Hematopoietic multipotent progenitor cell treated with erythropoietin and hydrocortisone succinate and interleukin-3 and kit ligand, for 4 days (in vitro differentiated cells): ENCODE data around the gene MAP3K4.
"Not testable (repeated sequence)": the region's sequence is repeated elsewhere in the genome, so short reads cannot be mapped to it uniquely, and the experiment has no call there.

Source experiments
- DNase-seq: peaks from one replicate; pipeline ENCODE4 v3.0.0-alpha.2; 2015

Gene MAP3K4

DNA sequence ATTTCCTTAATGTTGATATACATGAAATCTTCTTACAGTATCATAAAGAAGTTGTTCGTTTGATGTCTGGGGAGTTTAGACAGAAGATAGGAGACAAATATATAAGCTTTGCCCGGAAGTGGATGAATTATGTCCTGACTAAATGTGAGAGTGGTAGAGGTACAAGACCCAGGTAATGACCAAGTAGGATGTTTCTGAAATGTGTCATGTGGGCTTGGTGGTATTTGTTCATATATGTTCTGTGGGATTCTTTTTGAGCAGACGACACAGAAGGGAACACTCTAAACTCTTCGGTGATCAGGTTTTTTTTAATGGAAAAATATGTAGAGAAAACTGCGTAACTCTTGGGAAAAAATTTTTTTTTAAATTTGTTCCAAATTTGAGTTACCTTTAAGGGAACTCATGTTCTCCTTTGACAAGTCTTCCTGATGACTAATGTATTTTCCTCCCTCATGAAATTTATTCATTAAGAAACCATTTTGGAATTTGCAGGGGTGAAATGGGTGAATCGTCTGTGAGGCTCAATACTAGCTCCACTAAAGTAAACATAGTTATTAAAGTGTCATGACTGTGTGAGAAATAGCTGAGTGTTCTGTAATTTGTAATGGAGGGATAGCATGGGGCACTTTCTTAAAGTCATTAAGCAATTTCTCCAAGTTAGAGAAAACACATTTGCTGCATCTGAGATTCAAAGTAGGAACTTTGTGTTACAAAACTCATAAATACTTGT lies 100.6 kb downstream of the MAP3K4 start:
- DNase-seq: no peak

GRCh38 chr6:161094955-161095354 lies 103.4 kb downstream of the MAP3K4 start:
- no peak for DNase-seq

DNA sequence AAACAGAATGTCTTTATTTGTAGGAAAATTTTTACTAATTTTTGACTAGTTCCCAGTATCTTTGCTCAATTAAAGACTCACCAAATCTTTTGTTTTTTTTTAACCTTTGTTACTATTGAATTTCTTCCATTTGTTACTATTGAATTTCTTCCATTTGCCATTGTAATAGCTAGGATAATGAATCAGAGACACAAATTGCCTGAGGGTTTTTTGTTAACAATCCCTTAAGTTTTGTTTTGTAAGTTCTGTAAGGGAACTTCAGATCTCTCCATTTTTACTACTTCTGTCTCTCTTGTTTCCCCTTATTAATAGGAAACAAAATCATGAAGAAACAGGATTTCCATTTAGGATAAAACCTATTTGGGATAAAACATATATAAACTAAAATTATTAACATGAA lies 104.3 kb downstream of the MAP3K4 start:
- no peak for DNase-seq

DNA sequence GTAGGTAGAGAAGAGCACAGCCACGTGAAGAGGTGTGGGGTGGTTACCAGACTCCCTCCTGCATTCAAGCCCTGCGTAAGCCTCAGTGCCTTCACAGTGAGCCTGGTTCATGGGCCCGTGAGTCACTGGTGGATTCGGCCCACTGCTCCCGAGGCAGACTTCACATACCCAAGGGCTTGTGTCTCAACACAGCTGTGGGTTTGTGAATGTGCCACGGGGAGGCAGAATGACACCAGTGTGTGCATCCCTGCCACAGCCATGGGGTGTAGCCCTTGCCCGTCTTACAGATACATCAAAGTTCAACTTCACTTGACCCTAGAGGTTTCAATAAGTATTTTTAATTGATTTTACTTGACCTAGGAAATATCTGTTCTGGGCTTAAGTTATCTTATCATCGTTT lies 108.5 kb downstream of the MAP3K4 start:
- no peak for DNase-seq

- DNase-seq: peak; percentile 50
Measured at GRCh38 chr6:161101517-161101916, 109.9 kb downstream of the MAP3K4 start.

DNA sequence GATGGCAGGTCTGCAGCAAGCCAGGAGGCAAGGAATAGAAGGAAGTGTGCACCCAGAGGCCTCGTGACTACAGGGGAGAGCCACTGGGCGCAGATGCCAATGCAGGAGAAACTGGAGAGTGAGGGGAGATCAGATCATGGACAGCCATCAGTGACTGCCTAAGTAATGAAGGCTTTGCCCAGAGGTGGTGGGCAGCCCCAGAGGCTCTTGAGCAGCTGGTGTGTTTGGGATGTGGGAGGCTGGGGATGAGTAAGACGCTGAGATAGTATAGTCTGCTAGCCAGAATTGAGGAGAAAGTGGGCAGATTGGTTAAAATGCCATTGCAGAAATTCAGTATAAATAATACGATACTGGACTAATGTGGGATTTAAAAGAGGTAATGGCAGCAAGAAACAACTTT lies 111.9 kb downstream of the MAP3K4 start:
- no peak for DNase-seq

DNA sequence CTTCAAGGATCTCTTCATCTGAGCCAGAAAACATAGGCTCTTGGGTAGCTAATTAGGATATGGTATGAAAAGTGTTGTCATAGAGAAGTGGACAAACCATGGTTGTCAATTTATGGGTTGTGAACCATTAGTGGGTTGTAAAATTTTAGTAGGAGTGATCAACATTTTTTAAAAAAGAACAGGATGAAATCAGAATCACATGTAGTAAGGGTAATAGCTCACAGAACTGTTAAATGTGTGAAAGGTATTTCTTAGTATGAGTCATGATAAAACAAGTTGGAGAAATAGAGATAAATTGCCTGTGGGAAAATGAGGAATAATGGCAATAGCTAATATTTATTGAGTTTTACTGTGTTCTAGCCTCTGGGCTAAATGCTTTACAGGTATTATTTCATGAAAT lies 113.4 kb downstream of the MAP3K4 start:
- no peak for DNase-seq

GRCh38 chr6:161105408-161105807 lies 113.8 kb downstream of the MAP3K4 start:
- DNase-seq: no peak

DNA sequence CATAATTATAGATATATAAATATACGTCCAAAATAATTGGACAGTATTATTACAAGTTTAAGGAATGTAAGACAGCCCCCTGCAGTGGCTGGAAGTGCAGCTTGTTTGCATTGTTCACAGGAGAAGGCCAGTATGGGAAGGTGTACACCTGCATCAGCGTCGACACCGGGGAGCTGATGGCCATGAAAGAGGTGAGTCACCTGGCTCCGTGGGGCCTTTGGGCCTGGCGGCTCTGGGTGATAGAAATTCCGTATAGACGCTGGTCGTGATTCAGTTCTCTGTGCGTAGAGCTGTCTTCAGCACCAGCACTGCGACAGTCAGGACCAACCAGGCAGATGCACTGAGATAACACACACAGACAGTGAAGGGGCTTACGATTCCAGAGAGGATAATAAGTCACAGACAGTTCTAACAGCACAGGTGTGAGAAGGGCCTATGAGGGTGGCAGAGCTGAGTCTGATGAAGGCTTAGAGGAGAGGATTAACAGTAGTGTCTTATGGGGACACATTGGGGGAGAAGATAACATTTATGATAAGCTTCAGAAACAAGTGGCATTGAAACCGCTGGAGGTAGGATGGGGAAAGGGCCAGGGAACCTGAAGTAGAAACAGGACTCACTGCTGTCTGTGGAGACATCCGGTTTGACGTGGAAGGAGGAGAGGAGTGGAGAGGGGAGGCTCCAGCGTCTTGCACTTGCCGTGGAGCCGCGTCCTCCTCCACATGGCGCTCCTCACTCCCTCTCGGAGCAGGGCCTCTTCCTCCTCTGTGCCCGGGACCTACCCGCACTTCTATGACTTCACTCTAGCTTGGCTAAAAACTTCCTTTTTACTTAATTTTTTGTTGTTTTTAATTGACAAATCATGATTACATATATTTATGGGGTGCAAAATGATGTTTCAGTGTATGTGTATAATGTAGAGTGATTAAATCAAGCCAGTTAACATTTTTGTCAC lies 116.5 kb downstream of the MAP3K4 start:
- DNase-seq: no peak

DNA sequence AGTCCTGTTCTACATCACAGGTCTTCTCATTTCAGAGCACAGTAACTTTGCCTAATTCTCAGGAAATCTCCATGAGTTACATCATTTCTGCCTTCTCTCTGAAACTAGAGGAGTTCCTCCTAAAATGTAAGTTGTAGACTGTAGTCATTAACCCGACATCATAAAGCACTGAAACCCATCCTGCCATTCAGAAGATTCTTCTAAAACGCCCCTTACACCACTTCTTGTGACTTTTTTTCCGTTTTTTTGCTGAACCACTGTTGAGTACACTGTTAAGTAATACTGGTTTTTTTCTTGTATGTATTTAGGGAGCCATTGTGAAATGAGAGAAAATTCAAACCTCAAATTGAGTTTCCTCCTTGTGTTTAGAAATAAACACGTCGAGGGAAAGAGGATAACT lies 117.3 kb downstream of the MAP3K4 start:
- no peak for DNase-seq

GRCh38 chr6:161109366-161109765 lies 117.8 kb downstream of the MAP3K4 start:
- no peak for DNase-seq

- no peak for DNase-seq
Measured at GRCh38 chr6:161110028-161110779, 118.6 kb downstream of the MAP3K4 start.

DNA sequence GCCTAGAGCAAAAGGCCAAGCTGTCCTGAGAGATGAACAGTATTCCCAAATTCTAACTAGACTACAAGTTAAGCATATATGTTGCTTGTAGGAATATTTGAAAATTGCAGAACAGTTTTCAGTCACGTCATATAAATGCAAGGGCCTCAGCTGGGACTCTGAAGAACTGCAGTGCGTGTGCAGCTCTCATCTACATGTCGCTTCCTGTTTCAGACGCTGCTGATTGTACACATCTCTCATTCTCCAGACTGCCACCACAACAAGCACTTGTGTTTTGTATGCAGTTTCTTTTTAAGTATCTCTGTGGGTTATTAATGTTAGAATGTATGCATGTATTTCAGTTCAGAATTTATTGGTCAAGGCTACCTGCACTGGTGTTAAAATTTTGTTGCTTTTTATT lies 119.7 kb downstream of the MAP3K4 start:
- no peak for DNase-seq

DNA sequence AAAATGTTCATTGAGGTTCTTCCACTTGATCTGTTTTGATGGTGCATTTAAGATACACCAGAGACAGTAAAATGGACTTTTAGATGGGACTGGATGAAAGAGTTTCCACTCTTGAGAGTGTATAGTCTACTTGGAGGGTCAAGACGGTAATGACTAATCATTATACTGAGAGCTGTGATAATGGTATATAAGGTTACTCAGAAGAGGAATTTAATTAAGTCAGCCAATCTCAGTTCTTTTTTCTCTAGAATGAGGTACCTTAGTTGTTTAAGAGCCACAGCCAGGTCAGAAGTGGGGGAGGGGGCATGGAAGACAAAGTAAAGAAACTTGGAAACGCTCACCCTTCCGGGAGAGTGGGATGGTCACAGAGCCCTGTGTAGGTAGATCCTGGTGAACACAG lies 123.9 kb downstream of the MAP3K4 start:
- no peak for DNase-seq

GRCh38 chr6:161116554-161116953 lies 125.0 kb downstream of the MAP3K4 start:
- DNase-seq: no peak

GRCh38 chr6:161117308-161117707 lies 125.7 kb downstream of the MAP3K4 start:
- no peak for DNase-seq

DNA sequence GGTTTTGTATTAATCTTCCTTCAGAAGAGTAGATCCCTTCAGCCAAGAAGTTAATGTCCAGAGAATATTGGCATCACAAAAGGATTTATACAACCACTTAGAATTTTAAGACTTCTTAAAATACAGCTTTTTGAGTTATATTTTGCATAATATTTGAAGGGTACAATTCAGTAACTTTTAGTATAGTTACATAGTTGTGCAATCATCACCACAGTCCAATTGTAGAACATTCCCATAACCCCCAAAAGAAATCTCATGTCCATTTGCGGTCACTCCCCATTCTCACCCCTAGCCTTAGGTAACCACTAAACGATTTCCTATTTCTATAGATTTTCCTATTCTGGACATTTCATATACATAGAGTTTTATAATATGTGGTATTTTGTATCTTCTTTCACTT lies 126.4 kb downstream of the MAP3K4 start:
- DNase-seq: no peak

DNA sequence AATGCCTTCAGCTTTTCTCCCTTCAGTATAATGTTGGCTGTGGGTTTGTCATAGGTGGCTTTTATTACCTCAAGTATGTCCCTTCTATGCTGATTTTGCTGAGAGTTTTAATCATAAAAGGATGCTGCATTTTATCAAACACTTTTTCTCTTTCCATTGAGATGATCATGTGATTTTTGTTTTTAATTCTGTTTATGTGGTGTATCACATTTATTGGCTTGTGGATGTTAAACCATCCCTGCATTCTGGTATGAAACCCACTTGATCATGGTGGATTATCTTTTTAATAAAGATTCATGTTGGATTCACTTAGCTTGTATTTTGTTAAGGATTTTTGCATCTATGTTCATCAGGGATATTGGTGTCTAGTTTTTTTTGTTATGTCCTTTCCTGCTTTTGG lies 131.8 kb downstream of the MAP3K4 start:
- DNase-seq: not testable (repeated sequence)

DNA sequence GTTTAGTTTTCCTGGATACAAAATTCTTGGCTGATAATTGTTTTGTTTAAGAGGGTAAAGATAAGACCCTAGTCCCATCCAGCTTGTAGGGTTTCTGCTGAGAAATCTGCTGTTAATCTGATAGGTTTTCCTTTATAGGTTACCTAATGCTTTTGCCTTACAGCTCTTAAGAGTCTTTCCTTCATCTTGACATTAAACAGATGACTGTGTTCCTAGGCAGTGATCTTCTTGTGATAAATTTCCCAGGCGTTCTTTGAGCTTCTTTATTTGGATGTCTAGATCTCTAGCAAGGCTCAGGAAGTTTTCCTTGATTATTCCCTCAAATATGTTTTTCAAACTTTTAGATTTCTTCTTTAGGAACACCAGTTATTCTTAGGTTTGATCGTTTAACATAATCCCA lies 134.0 kb downstream of the MAP3K4 start:
- no peak for DNase-seq

GRCh38 chr6:161127071-161127740 lies 135.6 kb downstream of the MAP3K4 start:
- no peak for DNase-seq

DNA sequence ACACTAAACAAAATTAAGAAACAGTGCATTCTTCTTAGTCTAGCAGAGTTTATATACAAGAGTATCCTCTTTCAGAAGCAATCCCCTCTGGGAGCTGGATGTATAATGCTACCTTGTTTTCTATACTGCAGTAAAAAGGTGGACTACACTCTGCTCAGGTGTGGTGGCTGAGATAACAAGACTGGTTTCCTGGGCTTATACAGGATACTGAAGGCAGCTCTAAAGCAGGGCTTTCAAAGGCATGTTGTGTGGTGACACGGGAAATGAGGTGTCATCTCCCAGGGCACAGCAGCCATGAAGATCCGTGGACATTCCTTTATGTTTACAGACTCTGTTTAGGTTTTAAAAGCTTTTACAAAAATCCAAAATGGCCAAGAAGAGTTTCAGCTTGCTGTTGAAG lies 136.7 kb downstream of the MAP3K4 start:
- DNase-seq: no peak

GRCh38 chr6:161128680-161129196 lies 137.2 kb downstream of the MAP3K4 start:
- no peak for DNase-seq

DNA sequence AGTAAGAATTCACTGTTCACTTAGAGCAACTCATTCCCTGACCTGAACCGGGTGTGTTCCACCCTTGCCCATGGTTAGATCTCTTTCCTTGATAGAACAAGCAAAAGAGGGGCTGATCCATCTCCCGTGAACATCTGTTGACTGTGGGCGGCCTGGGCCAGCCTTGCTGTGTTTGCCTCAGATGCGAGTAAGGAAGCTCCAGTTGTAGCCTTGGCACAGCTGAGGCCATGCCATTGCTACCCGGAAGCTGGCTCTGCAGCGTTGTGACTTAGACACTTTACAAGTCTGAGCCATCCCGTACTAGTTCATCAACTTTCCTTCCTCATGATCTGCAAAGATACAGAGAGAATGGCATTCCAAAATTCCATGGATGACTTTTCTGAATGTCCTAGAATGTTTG lies 139.0 kb downstream of the MAP3K4 start:
- peak; percentile 49 for DNase-seq
